ENCODE measurements around the gene ITGA8. TPM values are rescaled to one million over a fixed set of nuclear protein-coding genes. Genes with fewer than 3 reads are reported as not detected.

The ITGA8 gene
- total and polyA plus RNA-seq, 9 of the 15 experiments (the other 6 are each of a cell fraction or from before 2014, with no cell fraction given), result 0.01 to 0.07 (median 0.04) TPM; not detected in 5

DNA sequence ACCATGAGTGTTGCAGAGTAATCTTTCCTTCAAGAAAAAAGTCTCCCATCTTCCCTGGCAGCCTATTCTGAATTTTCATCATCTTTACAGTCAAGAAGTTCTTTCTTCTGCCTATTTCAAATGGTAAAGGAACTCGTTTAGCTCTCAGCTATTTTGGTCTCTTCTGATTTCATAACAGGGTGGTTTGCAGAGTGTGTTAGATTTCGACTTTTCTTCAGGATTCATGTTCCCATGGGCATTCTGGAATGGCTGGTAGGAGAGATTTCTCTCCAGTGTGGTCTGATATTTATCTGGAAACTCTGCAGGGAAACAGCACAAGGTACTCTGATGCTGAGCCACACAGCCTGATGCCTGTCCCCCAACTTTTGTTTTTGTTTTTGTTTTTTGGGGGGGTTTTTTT is 237.6 kb downstream of the ITGA8 start:
- Histone ChIP-seq H4K20me1 (replicated peaks; ENCODE audit: control insufficient read depth, insufficient read depth, low read length) (no peaks in the 10 kb centered on the region), H2AFZ (ENCODE audit: low read depth, low read length) (peak overlapping the region; percentile 7; the same call in 1 of the 2 replicates), H3K4me2 (ENCODE audit: insufficient read depth, low read length) (no peak overlapping the region), H3K27ac (ENCODE audit: extremely low read depth, low read depth, low read length) (no peak overlapping the region), H3K9me3 (replicated peaks; ENCODE audit: control insufficient read depth, insufficient read depth, low read depth, low read length) (no peaks in the 10 kb centered on the region), H3K9me1 (ENCODE audit: control insufficient read depth, insufficient read depth, low read length) (no peaks in the 10 kb centered on the region), H3K4me1 (replicated peaks in 1 of 2; ENCODE audit: control insufficient read depth in 2 of 2, insufficient read depth in 2 of 2, low read length in 2 of 2) (peaks cover 13 to 46% of the 10 kb centered on the region in 2 experiments), H3K27me3 (ENCODE audit: control insufficient read depth in 2 of 2, insufficient read depth in 2 of 2, low read length in 2 of 2) (no peaks in the 10 kb centered on the region), H3K4me3 (no peak overlapping the region), H3K9ac (ENCODE audit: insufficient read depth in 1 of 2, low read depth in 2 of 2, low read length in 2 of 2) (no peak overlapping the region), H3K36me3 (ENCODE audit: control insufficient read depth, insufficient read depth, low read length) (no peaks in the 10 kb centered on the region), H3K79me2 (ENCODE audit: control insufficient read depth, insufficient read depth, low read length) (no peaks in the 10 kb centered on the region)
- 30% methylated on average over 2 of the region's 2 CpGs for WGBS (ENCODE audit: insufficient coverage, low coverage, missing lambda C conversion rate)
- intact Hi-C loops (cut with micrococcal nuclease), result no loop called here
- BruUV-seq (replicated peaks), result no TSS peak
- FAIRE-seq (no peak), DNase-seq (ENCODE audit: extremely low read depth in 1 of 4, low spot score in 3 of 4) (no peak), ATAC-seq (no peak)
- in situ Hi-C loops (cut with MboI), result no loop called here
- POLR2A ChIA-PET, result no interaction called here
- CTCF ChIA-PET (ENCODE audit: low intra/inter-chr PET ratio), result no interaction called here
- no peak for TF ChIP-seq ATF7 (IDR thresholded peaks at IDR 0.05)
- no peak for TF ChIP-seq ETV1 (tag; conservative IDR thresholded peaks at IDR 0.05; ENCODE audit: low read depth)
- TF ChIP-seq GABPB2 (CRISPR knock-in tag; conservative IDR thresholded peaks at IDR 0.05), result no peak
- TF ChIP-seq MXI1 (IDR thresholded peaks at IDR 0.05; ENCODE audit: low read depth, low read length), result no peak
- TF ChIP-seq, protein P1, sequence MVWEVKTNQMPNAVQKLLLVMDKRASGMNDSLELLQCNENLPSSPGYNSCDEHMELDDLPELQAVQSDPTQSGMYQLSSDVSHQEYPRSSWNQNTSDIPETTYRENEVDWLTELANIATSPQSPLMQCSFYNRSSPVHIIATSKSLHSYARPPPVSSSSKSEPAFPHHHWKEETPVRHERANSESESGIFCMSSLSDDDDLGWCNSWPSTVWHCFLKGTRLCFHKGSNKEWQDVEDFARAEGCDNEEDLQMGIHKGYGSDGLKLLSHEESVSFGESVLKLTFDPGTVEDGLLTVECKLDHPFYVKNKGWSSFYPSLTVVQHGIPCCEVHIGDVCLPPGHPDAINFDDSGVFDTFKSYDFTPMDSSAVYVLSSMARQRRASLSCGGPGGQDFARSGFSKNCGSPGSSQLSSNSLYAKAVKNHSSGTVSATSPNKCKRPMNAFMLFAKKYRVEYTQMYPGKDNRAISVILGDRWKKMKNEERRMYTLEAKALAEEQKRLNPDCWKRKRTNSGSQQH (CRISPR knock-in tag; IDR thresholded peaks at IDR 0.05), result no peak
- TF ChIP-seq, protein P2, sequence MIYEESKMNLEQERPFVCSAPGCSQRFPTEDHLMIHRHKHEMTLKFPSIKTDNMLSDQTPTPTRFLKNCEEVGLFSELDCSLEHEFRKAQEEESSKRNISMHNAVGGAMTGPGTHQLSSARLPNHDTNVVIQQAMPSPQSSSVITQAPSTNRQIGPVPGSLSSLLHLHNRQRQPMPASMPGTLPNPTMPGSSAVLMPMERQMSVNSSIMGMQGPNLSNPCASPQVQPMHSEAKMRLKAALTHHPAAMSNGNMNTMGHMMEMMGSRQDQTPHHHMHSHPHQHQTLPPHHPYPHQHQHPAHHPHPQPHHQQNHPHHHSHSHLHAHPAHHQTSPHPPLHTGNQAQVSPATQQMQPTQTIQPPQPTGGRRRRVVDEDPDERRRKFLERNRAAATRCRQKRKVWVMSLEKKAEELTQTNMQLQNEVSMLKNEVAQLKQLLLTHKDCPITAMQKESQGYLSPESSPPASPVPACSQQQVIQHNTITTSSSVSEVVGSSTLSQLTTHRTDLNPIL (CRISPR knock-in tag; IDR thresholded peaks at IDR 0.05), result no peak
- TF ChIP-seq, protein P3, sequence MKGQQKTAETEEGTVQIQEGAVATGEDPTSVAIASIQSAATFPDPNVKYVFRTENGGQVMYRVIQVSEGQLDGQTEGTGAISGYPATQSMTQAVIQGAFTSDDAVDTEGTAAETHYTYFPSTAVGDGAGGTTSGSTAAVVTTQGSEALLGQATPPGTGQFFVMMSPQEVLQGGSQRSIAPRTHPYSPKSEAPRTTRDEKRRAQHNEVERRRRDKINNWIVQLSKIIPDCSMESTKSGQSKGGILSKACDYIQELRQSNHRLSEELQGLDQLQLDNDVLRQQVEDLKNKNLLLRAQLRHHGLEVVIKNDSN (CRISPR knock-in tag; IDR thresholded peaks at IDR 0.05), result no peak
- no peak for TF ChIP-seq ZNF12 (CRISPR knock-in tag; IDR thresholded peaks at IDR 0.05)
- TF ChIP-seq, protein P4, sequence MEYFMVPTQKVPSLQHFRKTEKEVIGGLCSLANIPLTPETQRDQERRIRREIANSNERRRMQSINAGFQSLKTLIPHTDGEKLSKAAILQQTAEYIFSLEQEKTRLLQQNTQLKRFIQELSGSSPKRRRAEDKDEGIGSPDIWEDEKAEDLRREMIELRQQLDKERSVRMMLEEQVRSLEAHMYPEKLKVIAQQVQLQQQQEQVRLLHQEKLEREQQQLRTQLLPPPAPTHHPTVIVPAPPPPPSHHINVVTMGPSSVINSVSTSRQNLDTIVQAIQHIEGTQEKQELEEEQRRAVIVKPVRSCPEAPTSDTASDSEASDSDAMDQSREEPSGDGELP (CRISPR knock-in tag; IDR thresholded peaks at IDR 0.05; ENCODE audit: borderline replicate concordance), result no peak
- TF ChIP-seq, protein P5, sequence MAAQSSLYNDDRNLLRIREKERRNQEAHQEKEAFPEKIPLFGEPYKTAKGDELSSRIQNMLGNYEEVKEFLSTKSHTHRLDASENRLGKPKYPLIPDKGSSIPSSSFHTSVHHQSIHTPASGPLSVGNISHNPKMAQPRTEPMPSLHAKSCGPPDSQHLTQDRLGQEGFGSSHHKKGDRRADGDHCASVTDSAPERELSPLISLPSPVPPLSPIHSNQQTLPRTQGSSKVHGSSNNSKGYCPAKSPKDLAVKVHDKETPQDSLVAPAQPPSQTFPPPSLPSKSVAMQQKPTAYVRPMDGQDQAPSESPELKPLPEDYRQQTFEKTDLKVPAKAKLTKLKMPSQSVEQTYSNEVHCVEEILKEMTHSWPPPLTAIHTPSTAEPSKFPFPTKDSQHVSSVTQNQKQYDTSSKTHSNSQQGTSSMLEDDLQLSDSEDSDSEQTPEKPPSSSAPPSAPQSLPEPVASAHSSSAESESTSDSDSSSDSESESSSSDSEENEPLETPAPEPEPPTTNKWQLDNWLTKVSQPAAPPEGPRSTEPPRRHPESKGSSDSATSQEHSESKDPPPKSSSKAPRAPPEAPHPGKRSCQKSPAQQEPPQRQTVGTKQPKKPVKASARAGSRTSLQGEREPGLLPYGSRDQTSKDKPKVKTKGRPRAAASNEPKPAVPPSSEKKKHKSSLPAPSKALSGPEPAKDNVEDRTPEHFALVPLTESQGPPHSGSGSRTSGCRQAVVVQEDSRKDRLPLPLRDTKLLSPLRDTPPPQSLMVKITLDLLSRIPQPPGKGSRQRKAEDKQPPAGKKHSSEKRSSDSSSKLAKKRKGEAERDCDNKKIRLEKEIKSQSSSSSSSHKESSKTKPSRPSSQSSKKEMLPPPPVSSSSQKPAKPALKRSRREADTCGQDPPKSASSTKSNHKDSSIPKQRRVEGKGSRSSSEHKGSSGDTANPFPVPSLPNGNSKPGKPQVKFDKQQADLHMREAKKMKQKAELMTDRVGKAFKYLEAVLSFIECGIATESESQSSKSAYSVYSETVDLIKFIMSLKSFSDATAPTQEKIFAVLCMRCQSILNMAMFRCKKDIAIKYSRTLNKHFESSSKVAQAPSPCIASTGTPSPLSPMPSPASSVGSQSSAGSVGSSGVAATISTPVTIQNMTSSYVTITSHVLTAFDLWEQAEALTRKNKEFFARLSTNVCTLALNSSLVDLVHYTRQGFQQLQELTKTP (IDR thresholded peaks at IDR 0.05; ENCODE audit: low read depth in 1 of 2, partially characterized antibody in 2 of 2), result no peak
- TF ChIP-seq ZNF134 (CRISPR knock-in tag; conservative IDR thresholded peaks at IDR 0.05), result no peak
- no peak for TF ChIP-seq ZNF589 (CRISPR knock-in tag; IDR thresholded peaks at IDR 0.05; ENCODE audit: low read depth)
- TF ChIP-seq NEUROD1 (IDR thresholded peaks at IDR 0.05; ENCODE audit: borderline replicate concordance, low read depth, low read length, partially characterized antibody), result no peak
